H4 (cell line): Measurements from ENCODE around the gene OPCML. TPM values are rescaled to one million over a fixed set of nuclear protein-coding genes. Genes with fewer than 3 reads are reported as not detected.

Experiments used
- DNase-seq: peaks from one replicate; pipeline ENCODE4 v3.0.0-alpha.2; 2015; ENCODE audit warnings: low spot score
- total RNA-seq: library from RNA; depleted of rRNA; stranded (reverse); fragments of >200 nt; shearing (Covaris generic); gene quantifications from 2 replicates; pipeline ENCODE4 v1.2.3, GENCODE V29; 2014

The OPCML gene
- total RNA-seq, 1 experiment from 2014 or later: 0.12 TPM

GRCh38 chr11:133300666-133301065, 231.6 kb downstream of the OPCML start:
- no peak for DNase-seq

- no peak for DNase-seq
These were observed 240.5 kb downstream of the OPCML start for GRCh38 chr11:133291780-133292179.

GRCh38 chr11:133285359-133285758, 246.9 kb downstream of the OPCML start:
- no peak for DNase-seq

- DNase-seq: no peak
These were observed 248.1 kb downstream of the OPCML start for GRCh38 chr11:133284156-133284555.

GRCh38 chr11:133277886-133278285, 254.4 kb downstream of the OPCML start:
- no peak for DNase-seq

GRCh38 chr11:133271871-133272776, 260.2 kb downstream of the OPCML start:
- no peak for DNase-seq

- no peak for DNase-seq
These were observed 261.1 kb downstream of the OPCML start for GRCh38 chr11:133271206-133271605.

- DNase-seq: no peak
These were observed 263.0 kb downstream of the OPCML start for GRCh38 chr11:133269267-133269666.

GRCh38 chr11:133266986-133267385, 265.3 kb downstream of the OPCML start:
- DNase-seq: no peak

GRCh38 chr11:133265530-133266035, 266.7 kb downstream of the OPCML start:
- DNase-seq: no peak

- no peak for DNase-seq
These were observed 269.0 kb downstream of the OPCML start for GRCh38 chr11:133263332-133263731.

GRCh38 chr11:133258751-133259150, 273.6 kb downstream of the OPCML start:
- DNase-seq: no peak

GRCh38 chr11:133254601-133255000, 277.7 kb downstream of the OPCML start:
- no peak for DNase-seq

- no peak for DNase-seq
These were observed 278.7 kb downstream of the OPCML start for GRCh38 chr11:133253570-133253969.

- no peak for DNase-seq
These were observed 280.5 kb downstream of the OPCML start for GRCh38 chr11:133251841-133252240.

- no peak for DNase-seq
These were observed 282.8 kb downstream of the OPCML start for GRCh38 chr11:133249530-133249929.

- no peak for DNase-seq
These were observed 283.2 kb downstream of the OPCML start for GRCh38 chr11:133249065-133249464.

GRCh38 chr11:133243832-133244231, 288.5 kb downstream of the OPCML start:
- no peak for DNase-seq

- no peak for DNase-seq
These were observed 291.2 kb downstream of the OPCML start for GRCh38 chr11:133240908-133241655.

- DNase-seq: no peak
These were observed 292.7 kb downstream of the OPCML start for GRCh38 chr11:133239575-133239974.

- DNase-seq: no peak
These were observed 293.8 kb downstream of the OPCML start for GRCh38 chr11:133238495-133238894.

- no peak for DNase-seq
These were observed 294.3 kb downstream of the OPCML start for GRCh38 chr11:133238027-133238426.

- DNase-seq: no peak
These were observed 296.9 kb downstream of the OPCML start for GRCh38 chr11:133235381-133235780.
